Fibroblast of pulmonary artery (primary cell): ENCODE data around the gene ASF1B.
"Not testable (repeated sequence)": the region's sequence is repeated elsewhere in the genome, so short reads cannot be mapped to it uniquely, and the experiment has no call there.

Experiments
- DNase-seq: peaks from one replicate; pipeline ENCODE4 v3.0.0-alpha.2; 2010; ENCODE audit warnings: low read depth
- H3K4me3 ChIP-seq: replicated peaks from 2 replicates; pipeline ENCODE4 v1.5.1; 2011; ENCODE audit warnings: low read depth, mild to moderate bottlenecking, control low read depth, low read length, moderate library complexity
- CTCF ChIP-seq: IDR thresholded peaks from 2 replicates; pipeline ENCODE4 v1.5.1; 2011; ENCODE audit warnings: mild to moderate bottlenecking, control low read depth, low read length, inconsistent platforms; ENCODE audit errors: missing control alignments

The ASF1B gene

GRCh38 chr19:14146789-14147216, 10.4 kb upstream of the ASF1B start:
- peak; percentile 94 for DNase-seq
- no peak overlapping the region for H3K4me3 ChIP-seq
- no peak for TF ChIP-seq CTCF

- DNase-seq, H3K4me3 ChIP-seq: not testable (repeated sequence)
Measured at GRCh38 chr19:14146169-14146568, 9.8 kb upstream of the ASF1B start.

GRCh38 chr19:14145381-14145780, 9.0 kb upstream of the ASF1B start:
- DNase-seq, result no peak
- no peak for TF ChIP-seq CTCF

GRCh38 chr19:14142262-14143190, 6.1 kb upstream of the ASF1B start:
- DNase-seq, result no peak
- TF ChIP-seq CTCF, result no peak
- H3K4me3 ChIP-seq, result no peak overlapping the region

More at GRCh38 chr19:14145381-14145780, 9.0 kb upstream of the ASF1B start:
- no peak overlapping the region for H3K4me3 ChIP-seq

- no peak overlapping the region for H3K4me3 ChIP-seq
- no peak for DNase-seq
- no peak for TF ChIP-seq CTCF
Measured at GRCh38 chr19:14141041-14141440, 4.7 kb upstream of the ASF1B start.

GRCh38 chr19:14139944-14140343, 3.6 kb upstream of the ASF1B start:
- no peak overlapping the region for H3K4me3 ChIP-seq
- no peak for DNase-seq
- TF ChIP-seq CTCF, result no peak

- peak; percentile 47 for DNase-seq
- H3K4me3 ChIP-seq, result no peak overlapping the region
- no peak for TF ChIP-seq CTCF
Measured at GRCh38 chr19:14138576-14139265, 2.3 kb upstream of the ASF1B start.
